Adipose tissue (tissue), 3 donors: Measurements from ENCODE around the gene WDFY1. TPM values are rescaled to one million over a fixed set of nuclear protein-coding genes. Genes with fewer than 3 reads are reported as not detected.

Experiments used
- H3K27ac ChIP-seq: one replicate; pipeline ENCODE4 v1.5.1; 2013; ENCODE audit warnings: low read depth, low read length
- WGBS, 3 donors: extraction: QIAGEN DNeasy Blood & Tissue Kit; methylation state at CpG; one replicate each; pipeline ENCODE4 v1.1.7; 2013; 5-methylcytosine and 5-hydroxymethylcytosine counted together
- polyA plus RNA-seq, 3 donors: library from polyadenylated mRNA; stranded (reverse); fragments of 200-250 nt; gene quantifications; one replicate each; pipeline ENCODE4 v1.2.3, GENCODE V29; 2013
- donor health status: healthy with polysubstance abuse.
- donor health status: Bipolar disorder and iron deficiency.
- donor health status: healthy.

Gene WDFY1
- polyA plus RNA-seq, 3 donors: 10.4 to 19.1 (median 15.7) TPM

DNA sequence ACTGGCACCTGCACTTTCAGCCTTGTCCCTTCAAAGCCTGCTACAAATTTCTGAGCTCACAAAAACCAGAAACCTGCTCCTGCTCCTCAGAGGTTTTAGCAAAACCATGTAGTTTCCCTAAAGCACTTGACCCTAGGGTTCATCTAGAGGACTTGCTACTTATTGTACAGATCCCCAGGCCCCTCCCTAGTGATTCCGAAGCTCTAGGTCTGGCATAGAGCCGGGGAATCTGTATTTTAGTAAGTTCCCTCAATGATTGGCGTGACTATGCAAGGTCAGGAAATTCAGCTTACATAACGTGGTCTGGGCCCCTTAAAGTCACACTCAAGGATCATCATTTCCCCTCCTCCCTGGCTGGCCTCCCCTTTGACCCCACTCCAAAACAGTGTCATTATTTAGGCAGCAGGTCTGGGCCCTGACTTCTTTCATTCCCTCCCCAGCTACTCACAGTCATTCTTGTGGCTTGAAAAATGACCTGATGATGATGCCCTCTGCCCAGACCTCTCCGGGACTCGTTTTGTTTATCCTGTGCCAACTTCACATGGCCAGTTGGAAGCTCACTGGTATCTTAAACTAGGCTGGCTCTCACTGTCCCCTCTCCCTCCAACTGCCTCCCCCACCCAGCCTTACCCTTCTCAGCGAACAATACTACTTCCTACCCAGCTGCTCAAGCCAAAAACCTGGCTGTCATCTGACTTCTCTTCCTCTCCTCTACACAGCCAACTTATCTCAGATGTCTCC, 36.0 kb downstream of the WDFY1 start:
- WGBS, 3 donors: 47 to 51% (median 51%) methylated on average over 7 of the region's 7 CpGs
- H3K27ac ChIP-seq: no peak overlapping the region

DNA sequence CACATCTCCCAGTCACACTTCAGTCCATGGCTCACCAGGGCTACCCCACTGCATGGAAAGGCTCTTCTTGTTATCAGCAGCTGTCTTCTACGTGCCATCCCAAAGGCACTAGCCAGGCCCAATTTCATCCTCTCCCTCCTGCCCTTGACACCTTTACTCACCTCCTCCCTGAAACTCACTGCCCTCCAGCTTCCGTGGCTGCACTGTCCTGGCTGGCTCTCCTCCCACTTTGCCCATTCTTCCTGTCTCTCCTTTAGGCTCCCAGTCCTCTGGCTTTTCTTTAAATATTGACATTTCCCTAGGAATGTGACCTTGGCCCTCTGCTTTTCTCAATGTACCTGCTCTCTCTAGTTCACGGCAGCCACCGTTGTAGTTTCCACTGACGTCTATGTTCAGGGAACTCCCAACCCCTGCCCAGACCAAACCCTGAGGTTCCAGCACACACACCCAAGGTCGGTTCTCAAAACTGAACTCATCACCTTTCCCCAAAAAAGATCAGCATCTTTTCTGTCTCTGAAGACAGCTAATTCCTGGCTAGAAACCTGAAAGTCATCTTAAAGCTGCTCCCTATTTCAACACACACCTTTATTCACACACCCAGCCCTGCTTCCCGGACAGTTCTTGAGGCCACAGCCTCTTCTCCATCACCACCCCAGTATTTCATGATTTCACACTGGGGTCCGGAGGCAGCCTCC, 36.7 kb downstream of the WDFY1 start:
- WGBS, 3 donors: 38 to 83% (median 78%) methylated on average over 8 of the region's 8 CpGs
- no peak overlapping the region for H3K27ac ChIP-seq

DNA sequence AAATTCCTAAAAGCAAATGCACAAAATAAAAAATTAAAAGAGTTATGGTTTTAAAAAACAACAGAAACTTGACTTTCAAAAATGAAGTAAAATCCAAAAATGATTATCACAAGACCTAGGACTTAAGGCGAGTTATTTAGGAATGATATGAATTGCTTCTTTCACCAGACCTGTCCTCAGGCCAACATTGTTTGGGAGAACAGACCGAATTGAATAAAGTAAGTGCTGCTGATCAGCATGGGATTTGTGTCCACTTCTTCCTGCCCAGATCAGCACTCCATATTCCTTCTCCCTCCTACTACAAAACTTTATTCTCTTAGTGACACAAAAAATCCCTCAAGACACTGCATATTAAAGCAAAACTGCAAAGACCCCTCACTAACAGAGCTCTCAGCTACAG, 39.1 kb downstream of the WDFY1 start:
- no peak overlapping the region for H3K27ac ChIP-seq
- 63 to 77% (median 71%) methylated on average over 2 of the region's 2 CpGs for WGBS, 3 donors

DNA sequence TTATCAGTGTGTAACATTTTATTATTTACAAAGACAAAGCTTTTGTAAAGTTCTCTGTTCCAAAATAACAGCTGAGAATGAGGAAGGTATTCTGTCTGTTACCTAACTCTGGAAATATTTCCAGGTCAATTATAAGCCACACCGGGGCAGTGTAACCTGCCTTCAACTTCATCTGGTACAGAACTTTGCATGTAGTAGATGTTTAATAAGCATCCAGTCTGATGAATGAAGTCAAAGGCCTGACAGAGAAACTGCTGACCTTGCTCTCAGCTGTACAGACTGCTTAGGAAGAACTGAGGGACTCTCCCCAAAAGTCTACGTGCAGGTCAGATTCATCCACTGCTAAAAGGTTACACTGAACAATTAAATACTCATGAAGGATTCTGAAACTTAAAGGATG, 43.3 kb downstream of the WDFY1 start:
- H3K27ac ChIP-seq: no peak overlapping the region
- 39 to 73% (median 63%) methylated on average over 2 of the region's 2 CpGs for WGBS, 3 donors

DNA sequence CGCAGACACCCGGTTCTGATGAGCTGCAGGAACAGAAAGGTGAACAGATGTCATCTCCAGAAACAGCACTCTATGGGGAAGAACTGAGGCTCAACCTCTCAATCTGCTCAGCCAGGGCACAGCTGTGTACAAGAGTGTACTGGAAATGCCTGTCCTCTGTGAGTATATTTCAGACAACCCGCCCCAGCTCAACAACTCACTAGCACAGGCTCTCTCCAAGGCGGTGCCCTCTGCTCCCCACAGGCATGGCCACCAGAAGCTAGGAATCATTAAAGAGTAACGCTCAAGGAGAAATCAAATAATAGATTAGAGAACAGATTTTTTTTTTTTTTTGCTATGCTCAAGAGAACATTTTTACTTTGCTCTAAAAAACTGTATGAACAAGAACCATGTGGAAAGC, 43.8 kb downstream of the WDFY1 start:
- 69 to 78% (median 71%) methylated on average over 5 of the region's 5 CpGs for WGBS, 3 donors
- H3K27ac ChIP-seq: no peak overlapping the region

DNA sequence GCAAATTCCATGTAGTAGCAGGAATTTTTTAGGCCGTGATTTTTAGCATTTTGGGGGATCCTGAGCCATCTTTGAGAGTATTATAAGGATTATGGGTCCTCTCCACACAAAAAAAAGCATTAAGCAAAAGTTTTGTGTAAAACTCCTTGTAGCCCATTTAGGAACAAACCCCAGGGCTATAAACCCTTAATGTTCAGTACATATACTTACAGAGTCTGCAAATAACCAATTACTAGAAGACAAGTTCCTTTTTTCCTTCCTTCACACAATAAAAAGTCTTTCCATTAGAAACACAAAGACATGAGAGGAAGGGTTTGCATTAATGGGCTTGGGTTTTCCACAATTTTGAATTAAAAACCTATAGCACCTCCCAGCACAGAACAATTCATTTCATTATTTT, 44.6 kb downstream of the WDFY1 start:
- no peak overlapping the region for H3K27ac ChIP-seq
- WGBS, 3 donors: 89 to 96% (median 90%) methylated on average over 1 of the region's 1 CpG

DNA sequence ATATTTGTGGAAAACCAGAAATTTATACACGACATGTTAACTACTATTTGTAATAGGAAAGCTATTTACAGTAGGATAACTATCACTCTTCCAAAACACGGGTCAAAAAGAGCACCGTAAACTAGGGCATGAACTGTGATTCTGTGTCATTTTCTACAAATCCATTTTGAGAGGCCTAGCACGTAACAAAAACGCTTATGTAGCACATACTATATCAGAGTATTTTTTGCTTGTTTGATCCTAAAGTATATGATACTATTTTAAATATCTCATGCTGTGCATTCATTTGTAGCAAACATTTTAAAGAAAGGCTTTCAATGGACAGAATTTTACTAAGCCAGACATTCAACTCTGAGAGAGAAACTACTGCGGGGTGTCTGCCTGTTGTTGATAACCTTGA, 45.1 kb downstream of the WDFY1 start:
- H3K27ac ChIP-seq: no peak overlapping the region
- 96% methylated on average over 6 of the region's 6 CpGs for WGBS, 3 donors

DNA sequence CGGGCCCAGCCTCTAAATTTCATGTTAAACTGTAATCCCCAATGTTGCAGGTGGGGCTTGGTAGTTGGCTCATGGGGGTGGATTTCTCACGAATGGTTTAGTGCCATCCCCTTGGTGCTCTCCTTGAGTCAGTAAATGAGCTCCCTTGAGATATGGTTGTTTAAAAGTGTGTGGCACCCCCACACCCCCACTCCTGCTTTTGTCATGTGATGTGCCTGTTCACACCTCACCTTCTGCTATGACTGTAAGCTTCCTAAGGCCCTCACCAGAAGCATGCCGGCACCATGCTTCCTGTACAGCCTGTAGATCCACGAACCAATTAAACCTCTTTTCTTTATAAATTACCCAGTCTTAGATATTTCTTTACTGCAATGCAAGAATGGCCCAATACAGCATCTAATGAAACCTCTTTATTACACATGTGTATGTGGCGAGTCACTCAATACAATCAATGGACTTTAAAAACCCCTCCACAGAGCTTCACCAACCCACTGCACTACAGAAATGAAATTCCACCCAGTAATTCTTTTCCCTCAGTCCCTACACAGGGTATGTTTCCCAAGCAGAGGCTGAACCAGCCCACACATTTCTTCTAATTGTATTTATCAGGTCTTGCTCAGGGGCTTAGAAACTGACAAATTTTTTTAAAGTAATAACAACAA, 47.3 kb downstream of the WDFY1 start:
- 91 to 99% (median 94%) methylated on average over 5 of the region's 5 CpGs for WGBS, 3 donors
- H3K27ac ChIP-seq: no peak overlapping the region

DNA sequence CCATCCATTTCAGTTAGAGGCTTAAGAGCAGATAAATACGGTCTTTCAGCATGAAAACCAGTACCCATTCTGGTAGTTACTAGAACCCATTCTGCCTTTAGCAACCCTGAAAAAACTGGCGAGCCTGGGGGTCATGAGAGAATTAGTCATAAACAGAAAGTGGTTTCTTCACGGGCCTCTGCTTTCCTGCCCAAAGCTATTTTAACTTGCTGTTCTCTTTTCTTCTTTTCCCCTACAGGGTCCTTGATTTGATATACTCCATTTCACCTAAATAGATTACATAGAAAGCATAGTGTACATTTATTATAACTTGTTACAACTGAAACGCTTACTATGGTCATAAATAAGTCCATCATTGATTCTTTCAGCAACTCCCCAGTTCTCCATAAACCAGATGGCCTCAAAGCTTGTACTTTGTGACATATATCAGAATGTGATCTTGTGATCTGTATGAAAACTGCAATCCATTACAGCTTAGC, 48.3 kb downstream of the WDFY1 start:
- 49 to 69% (median 55%) methylated on average over 4 of the region's 4 CpGs for WGBS, 3 donors

DNA sequence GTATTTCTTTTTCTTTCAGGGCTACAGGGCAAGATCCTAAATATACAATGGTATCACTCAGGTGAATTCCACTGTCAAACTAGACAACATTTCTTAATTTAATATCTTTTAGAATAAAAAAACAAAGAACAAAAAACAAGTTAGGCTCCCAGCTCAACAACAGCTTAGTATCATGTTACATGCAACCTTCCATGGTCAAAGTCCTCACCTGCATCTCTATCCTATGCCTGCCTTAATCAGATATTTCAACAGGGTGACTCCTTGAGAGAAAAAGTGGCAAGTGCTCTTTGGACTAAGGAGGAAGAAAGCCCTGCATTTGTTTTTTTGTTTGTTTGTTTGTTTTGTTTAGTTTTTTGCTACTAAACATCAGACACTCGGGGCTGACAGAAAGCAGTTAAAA, 50.2 kb downstream of the WDFY1 start:
- no peak overlapping the region for H3K27ac ChIP-seq
- WGBS, 3 donors: 79 to 98% (median 80%) methylated on average over 1 of the region's 1 CpG

More for the DNA sequence above, 48.3 kb downstream of the WDFY1 start:
- H3K27ac ChIP-seq: no peak overlapping the region

DNA sequence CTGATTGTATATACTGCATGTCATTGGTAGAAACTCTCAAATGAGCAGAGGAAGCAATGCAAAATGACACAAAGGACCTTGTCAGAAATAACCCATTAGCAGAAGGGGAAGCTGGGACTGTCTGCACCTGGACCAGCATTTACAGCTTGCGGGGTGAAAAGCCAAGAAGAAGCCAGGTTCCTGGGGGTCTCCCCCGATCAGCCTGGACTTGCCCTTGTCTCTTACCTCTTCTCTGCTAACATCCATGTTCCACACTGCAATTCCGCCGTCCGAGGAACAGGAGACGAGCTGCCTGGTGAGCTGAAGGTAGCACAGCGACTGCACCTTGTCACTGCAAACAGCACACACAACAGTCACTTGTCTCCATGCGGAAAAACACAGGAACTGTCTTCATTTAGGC, 51.1 kb downstream of the WDFY1 start:
- 93% methylated on average over 8 of the region's 8 CpGs for WGBS, 3 donors
- H3K27ac ChIP-seq: no peak overlapping the region

DNA sequence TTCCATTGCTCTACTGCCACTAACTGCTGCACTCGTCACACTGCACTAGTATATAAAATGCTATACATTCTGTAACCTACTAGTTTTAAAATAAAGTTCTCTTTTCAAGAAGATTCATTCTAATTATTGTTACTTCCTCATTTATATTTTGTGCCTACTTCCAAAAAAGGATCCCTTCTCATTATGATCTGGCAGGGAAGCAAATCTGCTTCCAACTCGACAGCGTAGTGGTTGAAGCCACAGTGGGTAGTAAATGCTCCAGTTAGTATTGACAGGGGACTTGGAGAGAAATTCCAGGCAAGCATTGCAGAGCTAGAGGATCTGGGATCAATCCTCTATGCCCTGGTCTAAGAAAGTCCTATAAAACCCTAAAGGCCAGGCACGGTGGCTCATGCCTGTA, 54.4 kb downstream of the WDFY1 start:
- no peak overlapping the region for H3K27ac ChIP-seq
- WGBS, 3 donors: 45 to 81% (median 56%) methylated on average over 4 of the region's 4 CpGs

DNA sequence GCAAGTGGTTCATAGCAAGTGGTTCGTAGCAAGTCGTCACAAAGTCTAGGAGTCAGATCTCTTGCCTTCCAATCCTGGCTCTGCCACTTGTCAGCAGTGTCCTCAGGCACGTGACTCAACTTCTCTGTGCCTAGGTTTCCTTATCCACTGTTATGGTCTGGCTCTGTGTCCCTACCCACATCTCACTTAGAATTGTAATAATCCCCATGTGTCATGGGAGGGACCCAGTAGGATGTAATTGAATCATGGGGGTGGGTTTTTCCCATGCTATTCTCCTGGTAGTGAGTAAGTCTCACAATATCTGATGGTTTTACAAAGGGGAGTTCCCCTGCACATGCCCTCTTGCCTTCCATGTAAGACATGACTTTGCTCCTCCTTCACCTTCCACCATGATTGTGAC, 55.9 kb downstream of the WDFY1 start:
- no peak overlapping the region for H3K27ac ChIP-seq
- 97 to 100% (median 99%) methylated on average over 3 of the region's 3 CpGs for whole genome bisulfite sequencing, 3 donors

DNA sequence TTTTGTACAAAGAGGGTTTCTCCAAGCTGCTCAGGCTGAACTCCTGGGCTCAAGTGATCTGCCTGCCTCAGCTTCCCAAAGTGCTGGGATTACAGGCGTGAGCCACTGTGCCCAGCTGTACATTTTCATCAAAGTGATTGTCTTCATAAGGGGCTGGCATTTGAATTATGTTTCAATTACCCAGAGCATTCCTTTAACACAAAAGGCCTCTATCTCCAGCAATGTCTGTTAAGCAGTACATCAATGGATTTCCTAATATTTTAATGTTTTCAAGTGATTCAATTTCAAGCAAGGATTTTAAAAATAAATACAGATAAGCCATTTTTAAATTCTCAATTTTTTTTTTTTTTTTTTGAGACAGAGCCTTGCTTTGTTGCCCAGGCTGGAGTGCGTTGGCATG, 56.9 kb downstream of the WDFY1 start:
- WGBS, 3 donors: 95 to 100% (median 98%) methylated on average over 2 of the region's 2 CpGs
- no peak overlapping the region for H3K27ac ChIP-seq

DNA sequence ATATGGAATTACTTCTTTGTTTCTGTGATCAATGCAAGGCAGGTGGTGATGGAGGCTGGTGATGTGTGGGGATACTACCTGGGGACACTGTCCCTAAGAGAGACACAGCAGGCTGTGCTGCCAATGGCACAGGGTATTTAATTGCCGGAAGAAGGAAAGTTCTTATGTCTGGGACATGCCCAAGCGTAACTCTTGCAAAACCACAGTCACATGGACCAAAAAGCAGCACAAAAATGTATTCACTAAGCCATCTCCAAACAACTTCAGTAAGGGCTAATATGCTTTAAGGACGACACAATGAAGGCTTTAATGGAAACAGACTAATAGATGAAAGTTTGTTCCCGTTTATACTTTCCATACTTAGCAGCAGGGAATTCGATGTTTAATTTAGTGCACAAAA, 58.0 kb downstream of the WDFY1 start:
- no peak overlapping the region for H3K27ac ChIP-seq
- WGBS, 3 donors: 69 to 94% (median 73%) methylated on average over 5 of the region's 5 CpGs

DNA sequence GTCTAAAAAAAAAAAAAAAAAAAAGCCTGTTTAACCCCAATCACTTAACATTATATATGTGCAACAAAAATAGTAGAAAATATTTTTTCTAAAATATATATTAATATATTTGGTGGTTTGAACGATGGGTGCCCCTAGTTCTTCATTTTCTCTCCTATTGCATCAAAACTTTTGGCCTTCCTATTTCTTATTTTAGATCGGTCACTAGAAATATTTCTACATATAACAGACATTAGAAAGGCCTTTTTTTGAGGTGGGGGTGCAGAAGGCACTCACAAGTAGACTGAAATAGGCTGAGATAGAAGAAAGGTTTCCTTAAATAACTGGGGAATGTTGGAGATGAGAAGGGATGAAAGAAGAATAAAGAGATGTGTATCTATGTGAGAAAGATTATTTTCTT, 58.4 kb downstream of the WDFY1 start:
- WGBS, 3 donors: 0 to 66% (median 0%) methylated on average over 2 of the region's 2 CpGs
- H3K27ac ChIP-seq: no peak overlapping the region

DNA sequence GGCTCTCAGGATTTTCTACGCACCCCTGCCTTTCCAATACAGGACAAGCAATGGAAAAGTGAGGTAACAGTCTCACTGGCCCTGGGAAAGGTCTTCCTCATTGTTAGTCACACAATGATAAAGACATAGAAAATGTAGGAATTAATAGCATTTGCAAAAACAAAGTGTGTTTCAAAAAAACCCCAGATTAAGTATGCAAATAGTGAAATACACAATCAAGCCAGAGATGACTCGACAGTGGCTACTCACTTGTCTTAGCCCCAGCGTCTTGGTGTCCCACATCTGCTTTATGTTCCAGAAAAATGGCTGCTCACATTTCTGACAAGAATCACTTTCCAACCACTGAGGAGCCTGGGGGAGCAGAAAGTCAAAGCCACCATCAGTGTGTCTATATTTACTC, 60.7 kb downstream of the WDFY1 start:
- WGBS, 3 donors: 82 to 88% (median 87%) methylated on average over 3 of the region's 3 CpGs
- no peak overlapping the region for H3K27ac ChIP-seq

DNA sequence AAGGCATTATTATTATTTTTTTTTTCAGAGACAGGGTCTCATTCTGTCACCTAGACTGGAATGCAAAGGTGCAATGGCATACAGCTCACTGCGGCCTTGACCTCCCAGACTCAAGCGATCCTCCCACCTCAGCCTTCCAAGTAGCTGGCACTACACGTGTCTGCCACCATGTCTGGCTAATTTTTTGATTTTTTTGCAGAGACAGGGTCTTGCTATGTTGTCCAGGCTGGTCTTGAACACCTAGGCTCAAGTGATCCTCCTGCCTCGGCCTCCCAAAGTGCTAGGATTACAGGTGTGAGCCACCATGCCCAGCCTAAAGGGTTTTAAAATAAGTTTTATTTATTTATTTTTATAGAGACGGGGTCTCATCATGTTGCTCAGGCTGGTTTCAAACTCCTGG, 62.4 kb downstream of the WDFY1 start:
- no peak overlapping the region for H3K27ac ChIP-seq
- 90 to 97% (median 96%) methylated on average over 5 of the region's 5 CpGs for WGBS, 3 donors

DNA sequence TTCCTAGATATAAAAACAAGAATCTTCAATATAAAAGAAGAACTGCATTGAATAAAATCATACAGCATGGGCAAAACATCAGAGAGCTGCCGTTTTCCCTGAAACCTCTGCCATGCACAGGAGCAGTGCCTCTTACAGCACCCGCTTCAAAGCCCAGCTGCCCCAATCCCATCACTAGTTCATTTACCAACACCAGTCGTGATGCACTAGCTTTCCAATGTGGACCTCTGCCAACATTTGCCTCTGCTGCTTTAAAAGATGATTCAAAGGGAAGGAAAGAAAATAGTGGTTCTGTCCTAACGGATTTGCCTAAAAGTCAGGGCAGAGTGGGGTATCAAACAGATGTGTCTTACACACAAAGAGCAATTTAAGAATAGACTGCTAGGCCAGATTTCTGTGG, 64.3 kb downstream of the WDFY1 start:
- no peak overlapping the region for H3K27ac ChIP-seq
- WGBS, 3 donors: 64 to 76% (median 71%) methylated on average over 4 of the region's 4 CpGs
